NT2/D1 (cell line): ENCODE measurements around the gene ERBB4.

Experiments
- SUZ12 ChIP-seq: IDR thresholded peaks from 2 replicates; pipeline ENCODE4 v1.6.1; 2011; ENCODE audit not compliant: insufficient read length, insufficient read depth; ENCODE audit errors: extremely low read depth
- YY1 ChIP-seq: IDR thresholded peaks from 2 replicates; pipeline ENCODE4 v1.6.1; 2011; ENCODE audit not compliant: insufficient read length, insufficient read depth

- TF ChIP-seq YY1 = no peak
- TF ChIP-seq SUZ12 = no peak
Measured at GRCh38 chr2:211898702-211899101, 639.9 kb downstream of the ERBB4 start.
